GM19099 (cell line): ENCODE measurements around the gene MUC6.

Experiments used
- POLR2A ChIP-seq: IDR thresholded peaks from 3 replicates; pipeline ENCODE4 v1.6.1; 2011; ENCODE audit warnings: low read depth; ENCODE audit not compliant: insufficient read length; ENCODE audit errors: extremely low read depth

MUC6 gene

GRCh38 chr11:1028291-1028540 lies 8.3 kb downstream of the MUC6 start:
- TF ChIP-seq POLR2A = no peak

DNA sequence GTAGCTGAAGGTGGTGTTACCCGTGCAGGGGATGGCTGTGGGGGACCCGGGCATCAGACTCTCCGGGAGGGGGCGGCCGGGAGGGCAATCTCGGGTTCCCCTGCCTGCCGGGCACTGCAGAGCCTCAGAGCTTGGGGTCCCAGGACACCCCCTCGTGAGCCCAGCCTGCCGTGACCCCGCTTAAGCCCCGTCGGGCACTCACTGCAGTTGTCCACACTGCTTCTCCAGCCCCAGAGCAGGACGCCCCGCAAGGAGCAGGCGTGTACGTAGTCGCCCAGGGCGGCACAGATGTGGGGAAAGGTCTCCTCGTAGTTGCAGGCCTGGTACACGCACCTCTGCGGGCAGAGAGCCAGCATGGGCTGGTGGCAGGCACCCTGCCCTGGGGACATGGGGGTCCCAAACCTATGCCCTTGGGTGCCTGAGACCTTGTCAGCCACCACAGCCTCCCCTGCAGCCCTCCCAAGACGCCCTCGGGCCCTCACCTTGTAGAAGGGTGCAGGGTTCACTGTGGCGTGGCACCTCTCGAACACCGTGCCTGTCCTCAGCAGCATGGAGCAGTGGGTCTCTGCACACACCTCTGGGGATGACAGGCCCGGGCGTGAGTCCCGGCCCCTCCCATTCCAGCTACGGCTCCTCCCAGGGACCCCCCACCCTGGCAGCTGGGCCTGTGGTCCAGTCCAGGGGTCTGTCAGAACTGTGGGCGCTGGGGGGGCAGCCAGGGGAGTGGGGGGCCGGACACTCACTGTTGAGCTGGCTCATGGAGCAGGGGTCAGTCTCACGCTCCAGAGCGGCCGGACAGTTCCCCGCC lies 8.8 kb downstream of the MUC6 start:
- no peak for TF ChIP-seq POLR2A

DNA sequence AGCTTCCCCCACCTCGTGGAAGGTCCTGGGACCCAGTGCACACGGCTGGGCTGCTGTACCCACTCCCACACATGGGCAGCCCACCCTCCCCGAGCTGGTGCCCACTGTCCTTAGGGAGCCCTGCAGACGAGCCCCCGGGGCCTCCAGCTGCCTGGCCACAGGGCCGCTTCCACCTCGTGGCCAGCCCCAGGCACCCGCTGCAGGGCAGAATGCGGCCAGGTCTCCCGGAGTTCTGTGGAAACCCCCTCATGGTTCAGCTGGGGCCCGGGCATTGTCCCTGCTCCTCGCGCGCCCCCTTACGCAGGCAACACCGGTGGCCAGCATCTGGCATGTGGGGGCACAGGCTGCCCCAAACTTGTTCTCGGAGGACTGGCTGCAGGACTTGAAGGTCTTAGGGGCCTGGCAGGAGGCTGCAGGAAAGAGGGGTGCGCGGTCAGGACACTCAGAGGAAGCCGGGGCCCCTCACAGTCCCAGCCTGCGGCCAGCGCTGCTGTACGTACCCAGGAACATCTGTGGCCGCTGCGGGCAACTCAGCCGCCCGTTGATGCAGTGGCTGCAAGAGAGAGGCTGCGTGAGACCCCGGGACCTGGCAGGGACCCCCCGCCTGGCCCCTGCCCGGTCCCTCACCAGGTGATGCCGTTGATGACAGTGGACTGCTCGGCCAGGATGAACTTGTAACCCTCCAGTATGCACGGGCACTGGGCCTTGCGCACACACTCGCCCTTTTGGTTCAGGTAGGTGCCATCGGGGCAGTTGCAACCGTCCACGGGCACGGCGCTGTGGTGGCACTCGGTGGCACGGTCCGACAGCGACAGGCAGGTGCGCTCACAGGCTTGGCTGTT lies 9.7 kb downstream of the MUC6 start:
- TF ChIP-seq POLR2A = no peak

GRCh38 chr11:1026163-1026450 lies 10.4 kb downstream of the MUC6 start:
- TF ChIP-seq POLR2A = no peak

DNA sequence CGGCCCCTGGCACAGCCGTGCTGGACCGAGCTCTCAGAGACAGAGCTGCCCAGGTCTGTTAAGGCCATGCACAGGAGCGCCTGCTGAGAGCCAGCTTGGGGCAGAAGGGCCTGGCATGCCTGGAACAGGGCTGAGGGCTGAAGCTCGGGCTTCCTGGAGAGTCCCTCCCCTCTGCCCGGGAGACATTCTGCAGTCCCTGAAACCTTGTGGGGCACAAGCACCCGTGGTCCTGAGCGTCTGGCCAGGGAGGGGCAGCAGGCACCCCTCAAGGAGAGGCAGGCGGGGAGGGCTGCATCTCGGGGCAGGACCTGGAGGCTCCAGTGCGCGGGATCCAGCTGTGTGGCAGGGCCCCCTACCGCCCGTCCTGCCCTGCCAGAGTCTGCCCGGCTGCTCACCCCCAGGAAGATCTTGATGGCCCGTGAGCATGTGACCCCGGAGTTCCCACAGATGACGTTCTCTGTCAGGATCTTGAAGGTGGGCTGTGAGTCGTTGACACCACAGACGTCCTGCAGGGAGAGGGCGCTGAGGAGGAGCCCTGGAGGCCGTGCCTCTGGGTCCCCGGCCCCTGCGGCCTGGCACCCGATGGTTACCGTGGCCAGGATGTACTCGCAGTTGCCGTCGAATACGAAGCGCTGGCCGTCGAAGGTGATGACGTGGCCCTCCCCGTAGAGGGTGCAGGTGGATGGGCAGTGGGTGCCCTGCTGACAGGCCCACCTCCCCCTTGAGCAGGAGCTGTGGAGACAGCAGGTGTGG lies 10.9 kb downstream of the MUC6 start:
- TF ChIP-seq POLR2A = no peak

DNA sequence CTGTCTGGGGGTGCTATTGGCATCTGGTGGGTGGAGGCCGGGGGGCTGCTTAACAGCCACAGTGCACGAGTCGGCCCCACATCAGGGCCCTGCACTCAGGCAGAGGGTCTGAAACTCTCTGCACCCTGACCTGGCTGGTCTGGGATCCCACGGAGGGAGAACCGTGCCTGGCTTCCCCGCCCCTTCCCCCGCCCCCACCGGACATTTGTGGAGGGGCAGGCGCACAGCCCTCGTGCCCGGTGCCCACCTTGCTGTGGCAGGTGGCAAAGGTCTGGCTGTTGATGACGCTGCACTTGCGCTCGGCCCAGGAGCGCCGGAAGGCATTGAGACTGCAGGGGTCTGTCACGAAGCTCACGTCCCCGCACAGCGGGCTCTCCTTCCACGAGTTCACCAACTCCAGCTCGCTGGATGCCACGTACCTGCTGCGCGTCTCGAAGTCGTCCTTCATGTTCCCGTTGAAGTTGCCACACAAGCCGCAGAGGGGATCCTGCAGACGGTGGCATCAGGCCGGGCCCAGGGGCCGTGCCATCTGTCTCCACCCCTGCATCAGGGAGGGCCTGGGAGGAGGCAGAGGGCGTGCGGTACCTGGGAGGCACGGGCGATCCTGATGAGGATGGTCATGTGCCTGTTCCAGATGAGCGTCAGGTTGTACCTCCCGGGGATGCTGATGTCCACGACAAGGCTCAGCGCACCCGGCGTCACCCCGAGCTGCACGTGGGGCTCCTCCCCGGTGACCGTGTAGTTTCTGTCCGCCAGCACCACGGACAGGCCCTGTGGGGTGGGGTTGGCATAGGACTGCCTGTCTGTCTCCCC lies 11.7 kb downstream of the MUC6 start:
- TF ChIP-seq POLR2A = no peak

DNA sequence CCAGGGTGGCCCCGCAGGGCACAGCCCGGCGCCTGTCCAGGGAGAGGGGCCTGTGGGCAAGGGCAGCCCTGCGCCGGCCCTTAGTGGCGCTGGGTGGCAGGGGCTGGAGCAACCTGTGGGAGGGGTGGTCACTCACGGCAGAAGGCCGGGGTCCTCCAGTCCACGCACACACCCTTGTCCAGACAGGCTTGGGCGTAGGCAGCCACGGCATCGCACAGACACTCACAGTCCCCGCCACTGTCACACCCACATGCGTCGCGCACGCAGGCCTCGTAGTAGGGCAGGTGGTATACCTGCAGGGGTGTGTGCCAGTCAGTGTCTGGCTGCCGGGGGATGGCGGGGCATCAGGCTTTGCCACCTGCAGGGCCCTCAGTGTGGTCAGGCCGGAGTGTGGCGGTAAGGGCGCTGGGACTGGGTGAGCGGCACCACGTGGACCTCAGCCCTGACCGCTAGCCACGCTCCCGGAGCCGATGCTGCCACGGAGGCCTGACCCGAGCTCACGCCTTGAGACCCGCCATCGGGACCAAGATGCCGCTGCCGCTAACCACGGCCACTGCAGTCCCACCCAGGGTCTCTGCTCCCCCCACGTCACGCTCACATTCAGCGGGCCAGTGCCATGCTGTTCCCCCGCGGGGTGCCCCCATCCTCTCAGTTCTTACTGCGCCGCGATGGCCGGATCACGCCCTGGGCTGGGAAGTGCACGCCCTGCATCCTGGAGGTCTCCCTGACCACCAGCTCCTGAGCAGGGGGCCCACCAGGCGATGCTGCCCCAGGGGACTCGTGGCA lies 12.5 kb downstream of the MUC6 start:
- no peak for TF ChIP-seq POLR2A

- TF ChIP-seq POLR2A = no peak
Measured at GRCh38 chr11:1022908-1023810, 13.4 kb downstream of the MUC6 start.

GRCh38 chr11:1022411-1022810 lies 14.1 kb downstream of the MUC6 start:
- no peak for TF ChIP-seq POLR2A

DNA sequence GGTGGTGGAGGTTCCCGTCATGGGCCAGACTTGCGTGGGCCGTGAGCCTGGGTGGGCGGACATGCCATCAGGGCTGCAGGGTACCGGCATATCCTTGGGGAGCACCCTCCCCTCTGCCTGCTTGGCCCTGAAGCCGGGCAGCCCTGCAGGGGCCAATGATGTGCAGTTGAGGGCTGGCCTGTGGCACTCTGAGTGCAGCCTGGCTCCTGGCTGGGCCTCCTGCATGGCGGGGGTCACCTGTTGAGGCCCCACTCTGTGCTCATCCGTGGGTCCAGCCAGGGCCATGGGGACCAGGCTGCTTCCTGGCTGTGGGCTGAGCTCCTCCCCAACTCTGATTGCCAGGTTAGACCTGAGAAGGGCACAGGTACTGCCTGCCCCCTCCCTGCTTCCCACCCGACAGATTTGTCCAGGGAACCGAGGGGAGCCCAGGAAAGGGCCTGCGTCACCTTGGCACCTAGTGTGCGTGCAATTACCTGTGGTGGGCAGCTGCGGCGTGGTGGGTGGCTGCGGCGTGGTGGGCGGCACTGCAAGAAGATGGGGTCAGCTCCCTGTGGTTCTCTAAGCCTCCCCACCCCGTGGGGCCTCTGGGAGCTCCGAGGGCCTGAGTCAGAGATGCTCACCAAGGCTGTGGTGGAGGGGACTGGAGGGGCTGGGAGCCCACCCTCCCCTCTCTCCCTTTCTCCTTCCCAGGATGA lies 16.2 kb downstream of the MUC6 start:
- no peak for TF ChIP-seq POLR2A

- no peak for TF ChIP-seq POLR2A
Measured at GRCh38 chr11:1019321-1019910, 17.1 kb downstream of the MUC6 start.

GRCh38 chr11:1018091-1018490 lies 18.4 kb downstream of the MUC6 start:
- no peak for TF ChIP-seq POLR2A
